ENCODE results near the gene GAS2L3.
A peak's percentile ranks its signal among the peaks of the same experiment; 100 is the strongest.

The GAS2L3 gene

DNA sequence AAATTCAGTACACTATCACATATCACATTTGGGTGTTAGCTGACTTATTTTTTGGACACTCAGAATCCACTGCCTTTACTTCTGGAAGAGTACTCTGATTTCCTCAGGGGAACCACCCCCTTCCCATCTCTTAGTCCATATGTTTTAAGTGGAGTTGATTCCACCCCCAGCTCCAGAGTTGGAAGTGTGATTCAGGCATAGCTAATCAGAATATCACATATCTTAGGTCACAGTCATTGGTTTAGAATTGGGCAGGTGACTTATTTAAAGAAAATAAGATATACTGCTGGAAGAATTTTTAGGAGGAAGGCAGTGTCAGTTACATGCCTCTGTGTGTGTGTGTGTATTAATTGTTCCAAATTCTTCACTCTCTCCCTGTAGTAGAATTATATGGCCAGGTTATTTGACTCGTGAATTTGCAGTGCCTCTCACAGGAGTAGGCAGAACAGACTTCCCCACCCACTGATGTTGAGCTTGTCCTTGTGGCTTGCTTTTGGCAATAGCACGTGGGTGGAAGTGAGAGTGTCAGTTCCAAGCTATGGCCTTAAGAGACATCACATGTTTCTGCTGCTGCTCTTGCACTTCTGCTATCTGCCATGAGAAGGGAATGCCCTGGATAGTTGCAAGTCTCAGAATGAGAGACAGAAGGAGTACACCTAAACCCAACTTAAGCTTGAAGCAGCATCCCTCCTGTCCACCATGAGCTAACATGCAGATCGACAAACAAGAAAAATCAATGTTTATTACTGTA, 6.4 kb upstream of the GAS2L3 start:
- Histone ChIP-seq H3K9me3 (ENCODE audit: severe bottlenecking) (no peaks in the 10 kb centered on the region), H3K27me3 (ENCODE audit: insufficient read depth, low read depth, severe bottlenecking) (no peaks in the 10 kb centered on the region), H3K27ac (no peak overlapping the region), H3K4me3 (ENCODE audit: low read depth, low read length) (no peak overlapping the region), H3K36me3 (no peaks in the 10 kb centered on the region)
- no peak for DNase-seq
- TF ChIP-seq, protein P1, sequence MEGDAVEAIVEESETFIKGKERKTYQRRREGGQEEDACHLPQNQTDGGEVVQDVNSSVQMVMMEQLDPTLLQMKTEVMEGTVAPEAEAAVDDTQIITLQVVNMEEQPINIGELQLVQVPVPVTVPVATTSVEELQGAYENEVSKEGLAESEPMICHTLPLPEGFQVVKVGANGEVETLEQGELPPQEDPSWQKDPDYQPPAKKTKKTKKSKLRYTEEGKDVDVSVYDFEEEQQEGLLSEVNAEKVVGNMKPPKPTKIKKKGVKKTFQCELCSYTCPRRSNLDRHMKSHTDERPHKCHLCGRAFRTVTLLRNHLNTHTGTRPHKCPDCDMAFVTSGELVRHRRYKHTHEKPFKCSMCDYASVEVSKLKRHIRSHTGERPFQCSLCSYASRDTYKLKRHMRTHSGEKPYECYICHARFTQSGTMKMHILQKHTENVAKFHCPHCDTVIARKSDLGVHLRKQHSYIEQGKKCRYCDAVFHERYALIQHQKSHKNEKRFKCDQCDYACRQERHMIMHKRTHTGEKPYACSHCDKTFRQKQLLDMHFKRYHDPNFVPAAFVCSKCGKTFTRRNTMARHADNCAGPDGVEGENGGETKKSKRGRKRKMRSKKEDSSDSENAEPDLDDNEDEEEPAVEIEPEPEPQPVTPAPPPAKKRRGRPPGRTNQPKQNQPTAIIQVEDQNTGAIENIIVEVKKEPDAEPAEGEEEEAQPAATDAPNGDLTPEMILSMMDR (IDR thresholded peaks at IDR 0.05; ENCODE audit: low read depth, low read length), result no peak

GRCh38 chr12:100567945-100568344, 5.5 kb upstream of the GAS2L3 start:
- Histone ChIP-seq H3K27me3 (ENCODE audit: insufficient read depth, low read depth, severe bottlenecking) (no peaks in the 10 kb centered on the region), H3K4me3 (ENCODE audit: low read depth, low read length) (no peak overlapping the region), H3K9me3 (ENCODE audit: severe bottlenecking) (no peaks in the 10 kb centered on the region), H3K36me3 (no peaks in the 10 kb centered on the region), H3K27ac (no peak overlapping the region)
- TF ChIP-seq, protein P1 (IDR thresholded peaks at IDR 0.05; ENCODE audit: low read depth, low read length), result no peak
- no peak for DNase-seq

DNA sequence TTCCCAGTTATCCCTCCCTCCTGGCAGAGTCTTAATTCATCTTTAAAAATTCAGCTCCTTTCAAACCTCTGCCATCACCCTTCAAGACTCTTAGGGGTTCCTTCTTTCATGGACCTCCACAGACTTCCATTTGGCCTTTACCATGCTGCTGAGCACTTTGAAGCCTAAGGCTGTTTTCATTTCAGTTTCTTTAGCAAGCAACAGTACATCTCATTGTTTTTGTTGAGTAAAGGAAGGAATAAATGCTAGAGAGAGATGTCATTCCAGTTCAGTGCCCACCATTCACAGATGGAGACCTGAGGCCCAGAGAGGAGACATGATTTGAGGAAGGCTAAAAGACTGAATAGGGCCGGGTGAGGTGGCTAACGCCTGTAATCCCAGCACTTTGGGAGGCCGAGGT, 1.3 kb upstream of the GAS2L3 start:
- H3K27me3 ChIP-seq (ENCODE audit: insufficient read depth, low read depth, severe bottlenecking), result no peaks in the 10 kb centered on the region
- H3K9me3 ChIP-seq (ENCODE audit: severe bottlenecking), result no peaks in the 10 kb centered on the region
- no peak overlapping the region for H3K27ac ChIP-seq
- H3K36me3 ChIP-seq, result peaks cover 3% of the 10 kb centered on the region
- TF ChIP-seq, protein P1 (IDR thresholded peaks at IDR 0.05; ENCODE audit: low read depth, low read length), result no peak
- no peak overlapping the region for H3K4me3 ChIP-seq (ENCODE audit: low read depth, low read length)
- DNase-seq, result no peak

- Histone ChIP-seq H3K27me3 (ENCODE audit: insufficient read depth, low read depth, severe bottlenecking) (no peaks in the 10 kb centered on the region), H3K4me3 (ENCODE audit: low read depth, low read length) (peak overlapping the region; percentile 87), H3K27ac (peak overlapping the region; percentile 90), H3K9me3 (ENCODE audit: severe bottlenecking) (no peaks in the 10 kb centered on the region), H3K36me3 (peaks cover 6% of the 10 kb centered on the region)
- TF ChIP-seq, protein P1 (IDR thresholded peaks at IDR 0.05; ENCODE audit: low read depth, low read length), result no peak
- no peak for DNase-seq
Observed at GRCh38 chr12:100574187-100575074, 947 bp downstream of the GAS2L3 start.

GRCh38 chr12:100576331-100577036, 3.0 kb downstream of the GAS2L3 start:
- TF ChIP-seq, protein P1 (IDR thresholded peaks at IDR 0.05; ENCODE audit: low read depth, low read length), result no peak
- no peak for DNase-seq
- H3K4me3 ChIP-seq (ENCODE audit: low read depth, low read length), result no peak overlapping the region

More at GRCh38 chr12:100576331-100577036, 3.0 kb downstream of the GAS2L3 start:
- Histone ChIP-seq H3K27me3 (ENCODE audit: insufficient read depth, low read depth, severe bottlenecking) (no peaks in the 10 kb centered on the region), H3K36me3 (peaks cover 6% of the 10 kb centered on the region), H3K9me3 (ENCODE audit: severe bottlenecking) (no peaks in the 10 kb centered on the region), H3K27ac (no peak overlapping the region)
